HG03175 (cell line): Measurements from ENCODE around the gene NCCRP1.
"Not testable (repeated sequence)": the region's sequence is repeated elsewhere in the genome, so short reads cannot be mapped to it uniquely, and the experiment has no call there.

ENCODE experiments used
- ATAC-seq: cut with Tn5 transposase; IDR thresholded peaks from one replicate; pipeline ENCODE4 v1.9.1; 2021; ENCODE audit warnings: mild to moderate bottlenecking, moderate library complexity; ENCODE audit not compliant: unreplicated experiment

The NCCRP1 gene

GRCh38 chr19:39205449-39205764 is 8.6 kb downstream of the NCCRP1 start:
- no peak for ATAC-seq

DNA sequence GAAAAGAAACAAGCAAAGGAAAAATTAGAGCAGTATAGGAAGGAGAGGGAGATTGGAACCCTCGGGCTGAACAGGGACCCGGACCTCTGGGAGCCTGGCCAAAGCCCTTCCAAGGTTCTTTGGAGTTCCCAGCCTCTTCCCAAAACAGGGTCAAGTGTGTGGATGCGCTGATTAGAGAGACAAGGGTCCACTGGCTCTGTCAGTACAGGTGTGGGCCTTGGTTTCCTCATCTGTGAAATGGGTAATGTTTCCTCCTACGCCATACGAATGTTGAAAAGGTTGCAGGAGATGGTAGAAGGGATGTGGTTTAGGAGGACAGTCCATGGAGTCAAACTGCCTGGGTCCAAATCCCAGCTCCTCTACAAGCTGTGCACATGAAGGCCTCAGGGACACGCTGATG is 9.4 kb downstream of the NCCRP1 start:
- no peak for ATAC-seq

GRCh38 chr19:39207293-39207836 is 10.6 kb downstream of the NCCRP1 start:
- no peak for ATAC-seq

- no peak for ATAC-seq
Measured at GRCh38 chr19:39208175-39208795, 11.5 kb downstream of the NCCRP1 start.

GRCh38 chr19:39209196-39209595 is 12.4 kb downstream of the NCCRP1 start:
- ATAC-seq = no peak

DNA sequence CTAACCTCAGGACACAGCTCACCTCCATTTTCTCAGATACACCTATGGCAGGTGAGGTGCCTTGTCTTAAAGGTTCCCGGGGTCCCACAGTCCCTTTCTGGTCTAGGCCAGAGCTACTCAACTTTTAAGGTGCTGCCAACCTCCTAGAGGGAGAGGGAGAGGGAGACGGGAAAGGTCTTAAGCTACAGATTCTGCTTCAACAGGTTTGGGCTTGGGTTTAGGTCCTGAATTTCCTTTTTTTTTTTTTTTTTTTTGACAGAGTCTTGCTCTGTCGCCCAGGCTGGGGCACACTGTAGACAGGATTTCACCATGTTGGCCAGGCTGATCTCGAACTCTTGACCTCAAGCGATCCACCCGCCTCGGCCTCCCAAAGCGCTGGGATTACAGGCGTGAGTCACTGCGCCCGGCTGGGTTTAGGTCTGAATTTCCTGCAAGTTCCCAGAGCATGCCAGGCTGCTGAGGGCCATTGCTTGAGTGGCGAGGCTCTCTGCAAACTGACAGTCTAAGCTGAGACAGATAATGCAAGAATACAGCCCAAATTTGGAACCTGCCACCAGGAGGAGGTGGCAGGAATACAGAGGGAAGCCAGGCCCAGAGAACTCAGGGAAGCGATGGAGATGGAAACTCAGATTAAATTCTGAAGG is 15.1 kb downstream of the NCCRP1 start:
- no peak for ATAC-seq

DNA sequence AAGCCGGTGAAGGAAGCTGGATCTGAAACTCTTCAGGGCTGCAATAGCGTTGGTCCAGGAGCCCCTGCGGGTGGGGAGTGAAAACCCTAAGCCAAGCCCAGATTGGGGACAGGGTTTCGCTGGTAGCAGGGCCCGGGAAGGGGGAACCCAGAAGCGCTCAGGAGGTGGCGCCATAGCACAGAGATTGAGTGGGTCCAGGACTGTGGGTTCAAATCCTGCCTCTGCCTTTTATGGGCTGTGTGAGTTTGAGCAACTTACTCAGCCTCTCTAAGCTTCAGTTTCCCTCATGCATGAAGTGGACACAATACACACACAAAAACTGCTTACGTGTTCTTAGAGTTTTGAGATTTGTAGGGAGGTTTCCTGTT is 15.6 kb downstream of the NCCRP1 start:
- ATAC-seq = no peak

DNA sequence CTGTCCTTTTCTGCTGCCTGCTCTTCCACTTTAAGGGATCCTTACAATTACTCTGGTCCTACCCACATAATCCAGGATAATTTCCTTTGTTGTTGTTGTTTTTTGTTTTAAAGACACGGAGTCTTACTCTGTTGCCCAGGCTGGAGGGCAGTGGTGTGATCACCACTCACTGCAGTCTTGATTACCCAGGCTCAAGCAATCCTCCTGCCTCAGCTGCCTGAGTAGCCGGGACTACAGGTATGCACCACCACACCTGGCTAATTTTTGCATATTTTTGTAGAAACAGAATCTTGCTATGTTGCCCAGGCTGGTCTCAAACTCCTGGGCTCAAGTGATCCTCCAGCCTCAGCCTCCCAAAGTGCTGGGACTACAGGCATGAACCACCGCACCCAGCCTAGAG is 18.6 kb downstream of the NCCRP1 start:
- ATAC-seq = not testable (repeated sequence)

GRCh38 chr19:39217094-39217493 is 20.3 kb downstream of the NCCRP1 start:
- ATAC-seq = no peak

GRCh38 chr19:39218230-39219007 is 21.7 kb downstream of the NCCRP1 start:
- ATAC-seq = no peak

DNA sequence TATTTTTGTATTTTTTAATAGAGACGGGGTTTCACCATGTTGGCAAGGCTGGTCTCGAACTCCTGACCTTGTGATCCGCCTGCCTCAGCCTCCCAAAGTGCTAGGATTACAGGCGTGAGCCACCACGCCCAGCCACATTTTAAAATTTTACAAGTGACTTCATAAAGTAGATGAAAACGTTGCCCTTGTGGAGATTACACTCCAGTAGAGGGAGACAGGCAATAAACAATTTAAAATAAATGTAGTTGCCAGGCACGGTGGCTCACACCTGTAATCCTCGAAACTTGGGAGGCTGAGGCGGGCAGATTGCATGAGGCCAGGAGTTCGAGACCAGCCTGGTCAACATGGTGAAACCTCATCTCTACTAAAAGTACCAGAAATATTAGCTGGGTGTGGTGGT is 22.3 kb downstream of the NCCRP1 start:
- ATAC-seq = not testable (repeated sequence)

- no peak for ATAC-seq
Measured at GRCh38 chr19:39223703-39224279, 27.0 kb downstream of the NCCRP1 start.

DNA sequence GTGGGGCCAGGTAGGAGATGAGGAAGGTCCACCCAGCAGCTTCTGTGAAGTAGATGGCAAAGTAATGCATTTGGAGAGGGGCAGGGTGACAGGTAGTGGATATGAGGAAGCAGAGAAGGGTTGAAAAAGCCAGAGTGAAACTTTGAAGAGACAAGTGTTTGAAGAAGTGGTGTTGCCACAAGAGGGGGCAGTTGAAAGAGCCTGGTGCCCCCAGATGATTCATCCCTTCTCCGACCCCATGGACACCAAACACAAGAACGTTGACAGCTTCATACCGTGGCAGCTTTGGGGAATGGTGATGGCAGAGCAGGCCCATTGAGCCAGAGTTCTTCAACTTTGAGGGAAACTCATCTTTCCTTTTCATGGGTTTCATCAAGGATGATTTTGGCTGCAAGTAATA is 28.1 kb downstream of the NCCRP1 start:
- no peak for ATAC-seq

DNA sequence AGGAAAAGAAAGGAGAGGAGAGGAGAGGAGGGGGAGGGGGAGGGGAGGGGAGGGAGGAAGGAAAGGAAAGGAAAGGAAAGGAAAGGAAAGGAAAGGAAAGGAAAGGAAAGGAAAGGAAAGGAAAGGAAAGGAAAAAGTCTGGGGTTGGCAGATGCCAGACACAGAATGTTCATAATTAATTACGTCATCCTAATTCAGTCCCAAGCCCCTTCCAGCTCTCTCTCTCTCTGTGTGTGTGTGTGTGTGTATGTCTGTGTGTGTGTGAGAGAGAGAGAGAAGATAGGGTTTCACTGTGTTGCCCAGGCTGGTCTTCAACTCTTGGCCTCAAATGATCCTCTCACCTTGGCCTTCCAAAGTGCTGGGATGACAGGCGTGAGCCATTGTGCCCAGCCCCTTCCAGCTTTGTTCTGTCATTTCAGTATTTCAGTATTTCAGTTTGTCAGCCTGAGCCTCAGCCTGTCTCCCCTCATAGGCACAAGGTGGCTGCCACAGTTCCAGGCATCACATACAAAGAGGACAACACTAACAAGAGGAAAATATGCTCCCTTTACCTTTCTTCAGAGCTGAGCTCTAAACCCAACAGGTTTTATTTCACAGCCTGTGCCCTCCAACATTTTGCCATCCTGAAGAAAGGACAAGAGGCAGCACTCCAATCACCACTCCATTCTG is 33.5 kb downstream of the NCCRP1 start:
- no peak for ATAC-seq

DNA sequence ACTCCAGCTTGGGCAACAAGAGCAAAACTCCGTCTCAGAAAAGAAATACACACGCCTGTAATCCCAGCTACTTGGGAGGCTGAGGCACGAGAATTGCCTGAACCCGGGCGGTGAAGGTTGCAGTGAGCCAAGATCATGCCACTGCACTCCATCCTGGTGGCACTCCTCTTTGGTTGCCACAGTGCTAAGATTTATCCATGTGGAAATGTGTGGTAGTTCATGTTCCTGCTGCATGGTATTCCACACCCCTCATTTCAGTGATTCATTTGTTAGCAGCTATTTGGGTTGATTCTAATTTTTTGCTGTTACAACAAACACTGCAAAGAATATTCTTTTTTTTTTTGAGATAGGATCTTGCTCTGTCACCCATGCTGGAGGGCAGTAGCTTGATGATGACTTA is 35.9 kb downstream of the NCCRP1 start:
- ATAC-seq = no peak

DNA sequence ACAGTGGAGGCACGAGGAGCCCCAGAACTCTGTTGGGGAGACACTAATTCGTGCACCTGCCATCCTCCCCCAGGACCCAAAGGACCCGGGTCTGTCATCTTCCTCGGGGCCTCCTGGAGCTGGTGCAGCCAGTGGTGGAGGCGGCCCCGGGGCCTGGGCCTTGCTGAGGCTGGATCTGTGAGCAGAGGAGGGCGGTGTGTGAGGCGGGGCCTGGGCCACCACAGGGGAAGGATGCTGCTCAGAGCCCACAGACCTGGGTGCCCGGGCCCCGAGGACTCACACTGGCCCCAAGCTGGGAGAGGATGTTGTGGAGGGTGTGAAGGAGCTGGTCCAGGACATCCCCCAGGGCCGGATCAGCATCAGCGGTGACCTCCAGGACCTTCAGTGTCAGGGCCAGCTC is 39.8 kb downstream of the NCCRP1 start:
- ATAC-seq = no peak

- no peak for ATAC-seq
Measured at GRCh38 chr19:39237200-39238184, 40.7 kb downstream of the NCCRP1 start.

DNA sequence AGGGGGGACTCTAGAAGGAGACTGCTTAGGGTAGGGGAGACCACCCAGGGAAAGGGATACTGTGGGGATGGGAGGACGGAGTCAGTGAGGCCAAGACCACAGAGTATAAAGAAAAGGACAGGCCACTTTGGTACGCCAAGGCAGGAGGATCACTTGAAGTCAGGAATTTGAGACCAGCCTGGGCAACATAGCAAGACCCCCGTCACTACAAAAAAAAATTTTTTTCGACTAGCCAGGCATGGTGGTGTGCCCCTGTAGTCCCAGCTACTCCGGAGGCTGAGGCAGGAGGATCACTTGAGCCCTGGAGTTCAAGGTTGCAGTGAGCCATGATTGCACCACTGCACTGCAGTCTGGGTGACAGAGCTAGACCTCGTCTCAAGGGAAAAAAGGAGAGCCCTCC is 41.4 kb downstream of the NCCRP1 start:
- no peak for ATAC-seq

DNA sequence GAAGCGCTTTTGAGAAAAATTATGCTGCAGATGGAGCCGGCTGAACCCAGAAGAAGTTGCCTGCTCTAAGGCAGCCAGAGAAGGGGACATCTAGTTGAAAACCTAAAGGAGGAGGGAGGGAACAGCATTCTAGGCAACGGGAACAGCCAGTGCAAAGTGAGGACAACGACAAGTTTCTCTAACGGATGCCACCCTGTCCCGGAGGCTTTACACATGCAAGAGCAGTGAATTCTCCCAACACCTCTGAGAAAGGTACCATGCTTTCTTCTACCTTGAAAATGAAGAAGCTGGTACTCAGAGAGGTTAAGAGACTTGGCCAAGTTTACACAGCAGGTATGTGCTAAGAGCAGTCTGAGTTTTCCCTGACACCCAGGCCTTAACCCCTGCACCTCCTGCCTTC is 42.2 kb downstream of the NCCRP1 start:
- no peak for ATAC-seq

DNA sequence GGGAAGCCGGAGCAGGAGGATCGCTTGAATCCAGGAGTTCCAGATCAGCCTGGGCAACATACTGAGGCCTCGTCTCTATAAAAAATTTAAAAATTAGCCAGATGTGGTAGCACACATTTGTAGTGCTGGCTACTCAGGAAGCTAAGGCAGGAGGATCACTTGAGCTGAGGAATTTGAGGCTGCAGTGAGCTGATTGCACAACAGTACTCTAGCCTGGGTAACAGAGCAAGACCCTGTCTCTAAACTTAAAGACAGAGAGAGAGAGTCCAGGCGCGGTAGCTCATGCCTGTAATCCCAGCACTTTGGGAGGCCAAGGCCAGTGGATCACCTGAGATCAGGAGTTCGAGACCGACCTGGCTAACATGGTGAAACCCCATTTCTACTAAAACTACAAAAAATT is 43.7 kb downstream of the NCCRP1 start:
- no peak for ATAC-seq
